HUDEP-2 (cell line): Measurements from ENCODE around the gene ZDHHC15.
"Not testable (repeated sequence)": the region's sequence is repeated elsewhere in the genome, so short reads cannot be mapped to it uniquely, and the experiment has no call there.

Source experiments
- DNase-seq, 76 experiments: peaks; one replicate each; lab custom pipeline; 2025; ENCODE audit not compliant: unreplicated experiment in 76 of 76; lab: John Stamatoyannopoulos, UW

Gene ZDHHC15

GRCh38 chrX:75522565-75523431 lies at the start of gene ZDHHC15:
TSS of gene ZDHHC15 (minus strand) at chrX:75523037. CDS start at chrX:75523024, 13 bp downstream.
- peak in 1 of 76 experiments; percentile 0 for DNase-seq

- DNase-seq = not testable (repeated sequence)
Measured at GRCh38 chrX:75560544-75560943, 37.7 kb upstream of the ZDHHC15 start.

GRCh38 chrX:75547783-75548182 lies 24.9 kb upstream of the ZDHHC15 start:
- DNase-seq = no peak

- no peak for DNase-seq
Measured at GRCh38 chrX:75546724-75547511, 24.1 kb upstream of the ZDHHC15 start.

GRCh38 chrX:75544786-75545185 lies 21.9 kb upstream of the ZDHHC15 start:
- no peak for DNase-seq

GRCh38 chrX:75483933-75484332 lies 38.9 kb downstream of the ZDHHC15 start:
- no peak for DNase-seq

GRCh38 chrX:75461780-75462179 lies 61.1 kb downstream of the ZDHHC15 start:
- not testable (repeated sequence) for DNase-seq

- no peak for DNase-seq
Measured at GRCh38 chrX:75421688-75422230, 101.1 kb downstream of the ZDHHC15 start.

GRCh38 chrX:75407153-75407552 lies 115.7 kb downstream of the ZDHHC15 start:
- DNase-seq = not testable (repeated sequence)

- no peak for DNase-seq
Measured at GRCh38 chrX:75390470-75390869, 132.4 kb downstream of the ZDHHC15 start.

- DNase-seq = no peak
Measured at GRCh38 chrX:75369721-75370120, 153.1 kb downstream of the ZDHHC15 start.

GRCh38 chrX:75366861-75367260 lies 156.0 kb downstream of the ZDHHC15 start:
- DNase-seq = no peak

- no peak for DNase-seq
Measured at GRCh38 chrX:75365243-75365975, 157.4 kb downstream of the ZDHHC15 start.

GRCh38 chrX:75361788-75362187 lies 161.0 kb downstream of the ZDHHC15 start:
- no peak for DNase-seq

- DNase-seq = not testable (repeated sequence)
Measured at GRCh38 chrX:75348601-75349000, 174.2 kb downstream of the ZDHHC15 start.

- no peak for DNase-seq
Measured at GRCh38 chrX:75337525-75337924, 185.3 kb downstream of the ZDHHC15 start.

GRCh38 chrX:75335127-75335458 lies 187.7 kb downstream of the ZDHHC15 start:
- no peak for DNase-seq

GRCh38 chrX:75334407-75335126 lies 188.3 kb downstream of the ZDHHC15 start:
- DNase-seq = not testable (repeated sequence)

GRCh38 chrX:75327607-75328006 lies 195.2 kb downstream of the ZDHHC15 start:
- no peak for DNase-seq
